PC-9 (cell line): Measurements from ENCODE around the gene EGFR. TPM values are rescaled to one million over a fixed set of nuclear protein-coding genes. Genes with fewer than 3 reads are reported as not detected.
A peak's percentile ranks its signal among the peaks of the same experiment; 100 is the strongest.

Experiments
- BruUV-seq: library from RNA; stranded (reverse); fragments of 400-500 nt; replicated peaks from 2 replicates; lab custom pipeline; 2021; lab: Mats Ljungman, UMichigan
- CTCF ChIA-PET: fragments of 300-600 bp; sonication (Branson Sonifier 250); formaldehyde crosslinking; loops from one replicate; lab custom pipeline; 2022; ENCODE audit warnings: antibody characterized with exemption; lab: Charles Lee
- POLR2A ChIA-PET: fragments of 300-600 bp; sonication (Branson Sonifier 250); formaldehyde crosslinking; loops from one replicate; lab custom pipeline; 2022; ENCODE audit warnings: antibody characterized with exemption; ENCODE audit not compliant: unreplicated experiment; lab: Charles Lee
- DNase-seq, 2 experiments: peaks; one replicate each; pipeline versions ENCODE4 v3.0.0 to v3.0.0-alpha.2; 2015 to 2022; ENCODE audit warnings: mixed read lengths in 1 of 2
- H2AFZ ChIP-seq: fragments of 200-600 bp; sonication (generic); 2 replicates; pipeline ENCODE4 v1.8.1; 2017; ENCODE audit warnings: antibody characterized with exemption
- H3F3A ChIP-seq: fragments of 200-600 bp; sonication (generic); 2 replicates; pipeline ENCODE4 v1.8.1; 2017; ENCODE audit warnings: antibody characterized with exemption, mild to moderate bottlenecking, low read depth; ENCODE audit not compliant: insufficient read depth
- H3K27ac ChIP-seq: fragments of 200-600 bp; sonication (generic); 2 replicates; pipeline ENCODE4 v1.6.1; 2016; ENCODE audit warnings: mixed run types
- H3K27me3 ChIP-seq: fragments of 200-600 bp; sonication (generic); 2 replicates; pipeline ENCODE4 v1.6.1; 2016; ENCODE audit warnings: low read depth, mixed run types; ENCODE audit not compliant: insufficient read depth
- H3K36me3 ChIP-seq: fragments of 200-600 bp; sonication (generic); 2 replicates; pipeline ENCODE4 v1.6.1; 2016; ENCODE audit warnings: low read depth, mixed run types
- H3K4me1 ChIP-seq: fragments of 200-600 bp; sonication (generic); replicated peaks from 2 replicates; pipeline ENCODE4 v1.6.1; 2016; ENCODE audit warnings: mixed run types; ENCODE audit not compliant: insufficient read depth
- H3K4me2 ChIP-seq: fragments of 200-600 bp; sonication (generic); 2 replicates; pipeline ENCODE4 v1.6.1; 2017; ENCODE audit warnings: mixed run types
- H3K4me3 ChIP-seq: fragments of 200-600 bp; sonication (generic); 2 replicates; pipeline ENCODE4 v1.6.1; 2016; ENCODE audit warnings: mixed run types
- H3K79me2 ChIP-seq: fragments of 200-600 bp; sonication (generic); 2 replicates; pipeline ENCODE4 v1.6.1; 2017; ENCODE audit warnings: low read depth, mixed run types
- H3K9me2 ChIP-seq: fragments of 200-600 bp; sonication (generic); 2 replicates; pipeline ENCODE4 v1.8.1; 2017; ENCODE audit warnings: mild to moderate bottlenecking; ENCODE audit not compliant: insufficient read depth
- H3K9me3 ChIP-seq: fragments of 200-600 bp; sonication (generic); 2 replicates; pipeline ENCODE4 v1.8.1; 2016; ENCODE audit warnings: low read depth; ENCODE audit not compliant: insufficient read depth
- H4K20me1 ChIP-seq: fragments of 200-600 bp; sonication (generic); 2 replicates; pipeline ENCODE4 v1.8.1; 2017; ENCODE audit not compliant: insufficient read depth
- EZH2 ChIP-seq: fragments of 200-600 bp; sonication (generic); IDR thresholded peaks from 2 replicates; pipeline ENCODE4 v1.8.0; 2017; ENCODE audit warnings: antibody characterized with exemption, low read depth
- intact Hi-C: fragments of 100-400 bp; cut with micrococcal nuclease; formaldehyde crosslinking; loops from one replicate; pipeline ENCODE4 v1.10.0; 2022; ENCODE audit not compliant: unreplicated experiment
- total RNA-seq: library from RNA; stranded (reverse); gene quantifications from 2 replicates; pipeline ENCODE4 v1.2.3, GENCODE V29; 2021
- TF ChIP-seq, protein P1 (sequence below): fragments of 200-600 bp; sonication (generic); conservative IDR thresholded peaks from 2 replicates; pipeline ENCODE4 v1.6.1; 2017; ENCODE audit warnings: mixed run types, antibody characterized with exemption, mild to moderate bottlenecking, moderate library complexity

EGFR gene
- total RNA-seq, 1 experiment from 2014 or later: 342 TPM

DNA sequence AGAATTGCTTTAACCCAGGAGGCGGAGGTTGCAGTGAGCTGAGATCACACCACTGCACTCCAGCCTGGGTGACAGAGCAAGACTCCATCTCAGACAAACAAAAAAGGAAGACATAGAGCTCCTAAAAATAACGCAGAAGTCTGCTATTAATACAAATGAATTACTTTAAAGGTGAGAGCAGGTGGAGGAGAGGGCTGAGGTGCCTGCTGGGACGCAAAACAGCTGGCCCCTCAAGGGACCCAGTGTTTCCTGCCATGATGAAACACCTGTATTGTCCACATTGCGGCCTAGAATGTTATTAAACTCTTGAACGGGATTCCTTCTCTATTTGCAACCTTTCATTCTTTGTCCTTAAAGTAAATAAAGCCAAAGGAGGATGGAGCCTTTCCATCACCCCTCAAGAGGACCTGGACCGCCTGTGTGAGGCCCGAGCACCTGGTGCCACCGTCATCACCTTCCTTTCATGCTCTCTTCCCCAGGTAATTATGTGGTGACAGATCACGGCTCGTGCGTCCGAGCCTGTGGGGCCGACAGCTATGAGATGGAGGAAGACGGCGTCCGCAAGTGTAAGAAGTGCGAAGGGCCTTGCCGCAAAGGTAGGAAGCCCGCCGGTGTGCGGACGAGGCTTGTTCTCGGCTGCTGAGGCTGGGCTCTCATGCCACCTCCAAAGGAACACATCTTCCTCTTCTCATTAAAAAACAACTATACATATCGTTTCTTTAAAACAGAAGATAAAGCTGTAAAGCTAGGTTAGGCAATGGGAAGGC lies 136.7 kb downstream of the EGFR start:
- TF ChIP-seq, protein P1, sequence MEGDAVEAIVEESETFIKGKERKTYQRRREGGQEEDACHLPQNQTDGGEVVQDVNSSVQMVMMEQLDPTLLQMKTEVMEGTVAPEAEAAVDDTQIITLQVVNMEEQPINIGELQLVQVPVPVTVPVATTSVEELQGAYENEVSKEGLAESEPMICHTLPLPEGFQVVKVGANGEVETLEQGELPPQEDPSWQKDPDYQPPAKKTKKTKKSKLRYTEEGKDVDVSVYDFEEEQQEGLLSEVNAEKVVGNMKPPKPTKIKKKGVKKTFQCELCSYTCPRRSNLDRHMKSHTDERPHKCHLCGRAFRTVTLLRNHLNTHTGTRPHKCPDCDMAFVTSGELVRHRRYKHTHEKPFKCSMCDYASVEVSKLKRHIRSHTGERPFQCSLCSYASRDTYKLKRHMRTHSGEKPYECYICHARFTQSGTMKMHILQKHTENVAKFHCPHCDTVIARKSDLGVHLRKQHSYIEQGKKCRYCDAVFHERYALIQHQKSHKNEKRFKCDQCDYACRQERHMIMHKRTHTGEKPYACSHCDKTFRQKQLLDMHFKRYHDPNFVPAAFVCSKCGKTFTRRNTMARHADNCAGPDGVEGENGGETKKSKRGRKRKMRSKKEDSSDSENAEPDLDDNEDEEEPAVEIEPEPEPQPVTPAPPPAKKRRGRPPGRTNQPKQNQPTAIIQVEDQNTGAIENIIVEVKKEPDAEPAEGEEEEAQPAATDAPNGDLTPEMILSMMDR: no peak
- no peak for TF ChIP-seq EZH2
- no peak for DNase-seq
- Histone ChIP-seq H3K4me2 (no peak overlapping the region), H4K20me1 (no peaks in the 10 kb centered on the region), H3K9me3 (no peaks in the 10 kb centered on the region), H3K4me1 (peaks cover 8% of the 10 kb centered on the region), H3K36me3 (peaks cover 96% of the 10 kb centered on the region), H3K4me3 (no peak overlapping the region), H2AFZ (no peak overlapping the region), H3K27me3 (no peaks in the 10 kb centered on the region), H3F3A (peaks cover 43% of the 10 kb centered on the region; the same call in 1 of the 2 replicates), H3K9me2 (no peaks in the 10 kb centered on the region), H3K27ac (no peak overlapping the region), H3K79me2 (no peaks in the 10 kb centered on the region; the same call in 1 of the 2 replicates)
- ChIA-PET CTCF (no interaction called here), POLR2A (interaction anchor here (0.7 kb wide), 1 partner anchor 102 kb away, joined by 3 read pairs; no protein-coding TSS in a partner anchor)
- intact Hi-C loops: loop anchor here (5.0 kb wide), 1 partner anchor 42 kb away; no protein-coding TSS in a partner anchor
- no TSS peak for BruUV-seq

DNA sequence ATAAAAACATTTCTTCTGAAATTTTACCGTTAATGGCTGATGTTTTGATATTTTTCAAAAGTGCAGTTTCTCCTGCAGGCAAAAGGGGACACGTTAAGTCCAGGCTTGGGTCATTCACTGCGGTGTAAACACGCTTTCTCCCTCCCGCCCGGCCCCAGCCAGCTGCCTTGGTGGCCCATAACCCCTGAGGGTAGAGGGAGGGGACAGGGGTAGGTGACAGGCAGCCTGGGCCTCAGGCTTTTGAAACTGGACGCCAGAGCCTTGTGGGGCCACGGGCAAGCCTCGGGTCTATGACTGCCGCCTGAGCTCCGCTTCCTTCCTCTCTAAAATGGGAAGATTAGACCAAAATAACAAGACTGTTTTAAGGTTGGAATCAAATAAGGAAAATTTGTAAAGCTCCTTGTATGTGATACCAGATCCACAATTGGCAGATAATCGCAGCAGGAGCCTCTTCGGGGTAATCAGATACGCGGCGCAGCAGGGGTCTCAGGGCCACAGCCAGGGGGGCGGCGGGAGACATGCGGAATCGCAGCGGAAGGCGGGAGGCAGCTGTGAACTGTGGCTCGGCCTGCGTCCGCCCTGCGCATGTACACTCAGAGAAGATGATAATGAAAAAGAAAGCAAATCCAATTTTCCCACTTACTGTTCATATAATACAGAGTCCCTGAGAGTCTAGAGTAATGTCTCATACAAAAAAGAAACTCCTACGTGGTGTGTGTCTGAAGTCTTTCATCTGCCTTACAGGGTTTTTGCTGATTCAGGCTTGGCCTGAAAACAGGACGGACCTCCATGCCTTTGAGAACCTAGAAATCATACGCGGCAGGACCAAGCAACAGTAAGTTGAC lies 138.3 kb downstream of the EGFR start:
- Histone ChIP-seq H3K27me3 (no peaks in the 10 kb centered on the region), H3K36me3 (peaks cover 99% of the 10 kb centered on the region), H3K4me1 (peaks cover 8% of the 10 kb centered on the region), H3K4me2 (no peak overlapping the region), H3K4me3 (no peak overlapping the region), H3K79me2 (no peaks in the 10 kb centered on the region; the same call in 1 of the 2 replicates), H3F3A (peaks cover 43% of the 10 kb centered on the region; the same call in 1 of the 2 replicates), H3K9me2 (no peaks in the 10 kb centered on the region), H3K9me3 (no peaks in the 10 kb centered on the region), H3K27ac (no peak overlapping the region), H4K20me1 (no peaks in the 10 kb centered on the region), H2AFZ (no peak overlapping the region)
- TF ChIP-seq, protein P1: no peak
- no peak for TF ChIP-seq EZH2
- BruUV-seq: no TSS peak
- intact Hi-C loops: loop anchor here (5.0 kb wide), 1 partner anchor 40 kb away; no protein-coding TSS in a partner anchor
- POLR2A ChIA-PET: interaction anchor here (0.6 kb wide), 2 partner anchors 171 to 950 kb away, joined by 3 to 7 read pairs; no protein-coding TSS in a partner anchor
- DNase-seq: no peak
- CTCF ChIA-PET: interaction anchor here (0.6 to 1.4 kb wide), 3 partner anchors 98 to 369 kb away, joined by 3 to 4 read pairs (median 3); no protein-coding TSS in a partner anchor

DNA sequence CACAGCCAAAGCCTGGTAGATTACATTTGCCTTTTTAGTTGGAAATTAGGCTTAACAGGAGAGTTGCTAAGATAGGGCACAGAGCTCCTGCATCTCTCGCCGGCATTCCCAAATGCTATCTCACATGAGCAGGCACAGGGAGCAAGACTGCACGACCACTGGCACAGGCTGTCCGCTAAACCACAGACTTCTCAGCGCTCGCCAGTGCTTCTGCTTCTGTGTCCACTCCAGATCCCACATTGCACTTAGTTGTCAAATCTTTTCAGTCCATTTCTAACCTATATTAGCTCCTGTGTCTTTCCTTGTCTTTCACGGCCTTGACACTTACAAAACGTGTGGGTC lies 138.9 kb downstream of the EGFR start:
- Histone ChIP-seq H4K20me1 (no peaks in the 10 kb centered on the region), H3K4me3 (no peak overlapping the region), H2AFZ (no peak overlapping the region), H3K36me3 (peaks cover 98% of the 10 kb centered on the region), H3F3A (peaks cover 41% of the 10 kb centered on the region; the same call in 1 of the 2 replicates), H3K4me1 (peaks cover 8% of the 10 kb centered on the region), H3K9me3 (no peaks in the 10 kb centered on the region), H3K9me2 (no peaks in the 10 kb centered on the region), H3K79me2 (no peaks in the 10 kb centered on the region; the same call in 1 of the 2 replicates), H3K27me3 (no peaks in the 10 kb centered on the region), H3K27ac (peak overlapping the region; percentile 7; the same call in 1 of the 2 replicates), H3K4me2 (no peak overlapping the region)
- ChIA-PET CTCF (interaction anchor here (1.4 kb wide), 1 partner anchor 97 kb away, joined by 4 read pairs; no protein-coding TSS in a partner anchor), POLR2A (interaction anchor here (0.6 kb wide), 2 partner anchors 172 to 949 kb away, joined by 3 to 7 read pairs; no protein-coding TSS in a partner anchor)
- no peak for DNase-seq
- intact Hi-C loops: loop anchor here (5.0 kb wide), 1 partner anchor 40 kb away; no protein-coding TSS in a partner anchor
- TF ChIP-seq, protein P1: no peak
- TF ChIP-seq EZH2: no peak
- BruUV-seq: no TSS peak
